ENCODE results near the gene RABGAP1L. TPM values are rescaled to one million over a fixed set of nuclear protein-coding genes. Genes with fewer than 3 reads are reported as not detected.
A peak's percentile ranks its signal among the peaks of the same experiment; 100 is the strongest.

RABGAP1L gene
- polyA plus RNA-seq, 3 donors: 35.2 to 75.3 (median 63.3) TPM

DNA sequence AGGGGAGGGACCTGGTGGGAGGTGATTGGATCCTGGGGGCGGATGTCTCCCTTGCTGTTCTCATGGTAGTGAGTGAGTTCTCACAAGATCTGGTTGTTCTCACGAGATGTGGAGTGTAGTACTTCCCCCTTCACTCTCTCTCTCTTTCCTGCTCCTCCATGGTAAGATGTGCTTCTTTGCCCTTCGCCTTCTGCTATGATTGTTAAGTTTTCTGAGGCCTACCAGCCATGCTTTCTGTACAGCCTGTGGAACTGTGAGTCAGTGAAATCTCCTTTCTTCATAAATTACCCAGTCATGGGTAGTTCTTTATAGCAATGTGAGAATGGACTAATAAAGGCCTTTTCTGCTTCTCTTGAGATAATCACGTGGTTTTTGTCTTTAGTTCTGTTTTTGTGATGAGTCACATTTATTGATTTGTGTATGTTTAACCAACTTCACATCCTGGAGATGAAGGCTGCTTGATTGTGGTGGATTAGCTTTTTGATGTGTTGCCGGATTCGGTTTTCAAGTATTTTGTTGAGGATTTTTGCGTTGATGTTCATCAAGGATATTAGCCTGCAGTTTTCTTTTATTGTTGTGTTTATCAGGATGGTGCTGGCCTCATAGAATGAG, 45.5 kb downstream of the RABGAP1L start:
- peaks cover 0 to 2% (median 0%) of the 10 kb centered on the region in 3 donors for H3K27me3 Mint-ChIP-seq (ENCODE audit: low read depth in 3 of 3)
- Histone ChIP-seq H3K27me3 (ENCODE audit: control insufficient read depth in 2 of 2, insufficient read depth in 2 of 2, low read length in 2 of 2) (no peaks in the 10 kb centered on the region), H2AFZ (ENCODE audit: insufficient read depth, low read depth, low read length, poor library complexity, severe bottlenecking) (no peak overlapping the region), H4K20me1 (ENCODE audit: insufficient read depth, low read length) (no peaks in the 10 kb centered on the region), H3K27ac (ENCODE audit: low read depth in 1 of 2, low read length in 2 of 2) (peak overlapping the region in 1 of 2 donors; percentile 11), H3K36me3 (replicated peaks in 1 of 2; ENCODE audit: control insufficient read depth in 1 of 2, insufficient read depth in 2 of 2, low read length in 2 of 2) (peaks cover 0 to 4% of the 10 kb centered on the region in 2 donors), H3K9me3 (replicated peaks in 1 of 2; ENCODE audit: control insufficient read depth in 1 of 2, insufficient read depth in 1 of 2, low read length in 2 of 2) (peaks cover 12 to 14% of the 10 kb centered on the region in 2 donors), H3K4me2 (replicated peaks; ENCODE audit: extremely low read depth, low read length, poor library complexity, severe bottlenecking) (no peak overlapping the region), H3K9ac (ENCODE audit: insufficient read depth, low read length, poor library complexity, severe bottlenecking) (no peak overlapping the region), H3K4me3 (replicated peaks in 1 of 3; ENCODE audit: low read depth in 2 of 3, low read length in 3 of 3) (no peak overlapping the region), H3K4me1 (ENCODE audit: control insufficient read depth in 1 of 2, insufficient read depth in 2 of 2, low read length in 2 of 2) (peaks cover 4 to 19% of the 10 kb centered on the region in 2 donors), H3K79me2 (ENCODE audit: insufficient read depth, low read length) (peaks cover 39% of the 10 kb centered on the region)
- no peak overlapping the region for H3K4me3 Mint-ChIP-seq
- peaks cover 9 to 39% (median 21%) of the 10 kb centered on the region in 7 donors for H3K9me3 Mint-ChIP-seq
- 0% methylated on average over 1 of the region's 7 CpGs for WGBS (ENCODE audit: insufficient coverage)
- intact Hi-C loops (cut with micrococcal nuclease): no loop called here
- TF ChIP-seq CTCF (IDR thresholded peaks at IDR 0.05): no peak
- peak overlapping the region in 3 of 7 donors; percentile 33 to 63 (median 42) for H3K27ac Mint-ChIP-seq
- peak in 2 of 3 donors; percentile 6 to 35 for DNase-seq
- H3K4me1 Mint-ChIP-seq: peaks cover 19% of the 10 kb centered on the region
- H3K36me3 Mint-ChIP-seq: peaks cover 6 to 29% of the 10 kb centered on the region in 2 donors

- Histone ChIP-seq H4K20me1 (ENCODE audit: insufficient read depth, low read length) (no peaks in the 10 kb centered on the region), H3K9me3 (replicated peaks in 1 of 2; ENCODE audit: control insufficient read depth in 1 of 2, insufficient read depth in 1 of 2, low read length in 2 of 2) (peaks cover 12 to 15% of the 10 kb centered on the region in 2 donors), H3K9ac (ENCODE audit: insufficient read depth, low read length, poor library complexity, severe bottlenecking) (no peak overlapping the region), H3K4me2 (replicated peaks; ENCODE audit: extremely low read depth, low read length, poor library complexity, severe bottlenecking) (peak overlapping the region; percentile 43), H3K4me1 (ENCODE audit: control insufficient read depth in 1 of 2, insufficient read depth in 2 of 2, low read length in 2 of 2) (peaks cover 4 to 19% of the 10 kb centered on the region in 2 donors), H3K79me2 (ENCODE audit: insufficient read depth, low read length) (peaks cover 39% of the 10 kb centered on the region), H3K36me3 (replicated peaks in 1 of 2; ENCODE audit: control insufficient read depth in 1 of 2, insufficient read depth in 2 of 2, low read length in 2 of 2) (peaks cover 0 to 4% of the 10 kb centered on the region in 2 donors), H3K27me3 (ENCODE audit: control insufficient read depth in 2 of 2, insufficient read depth in 2 of 2, low read length in 2 of 2) (no peaks in the 10 kb centered on the region), H3K27ac (ENCODE audit: low read depth in 1 of 2, low read length in 2 of 2) (peak overlapping the region in 1 of 2 donors; percentile 48), H2AFZ (ENCODE audit: insufficient read depth, low read depth, low read length, poor library complexity, severe bottlenecking) (no peak overlapping the region), H3K4me3 (replicated peaks in 1 of 3; ENCODE audit: low read depth in 2 of 3, low read length in 3 of 3) (peak overlapping the region in 1 of 3 experiments; percentile 38)
- peak overlapping the region in 3 of 7 donors; percentile 12 to 73 (median 66) for H3K27ac Mint-ChIP-seq
- peaks cover 10 to 39% (median 21%) of the 10 kb centered on the region in 7 donors for H3K9me3 Mint-ChIP-seq
- intact Hi-C loops (cut with micrococcal nuclease): no loop called here
- WGBS (ENCODE audit: insufficient coverage): 0% methylated on average over 4 of the region's 5 CpGs
- peaks cover 19% of the 10 kb centered on the region for H3K4me1 Mint-ChIP-seq
- peak; percentile 56 to 79 (median 56) for DNase-seq
- TF ChIP-seq CTCF (IDR thresholded peaks at IDR 0.05): no peak
- peaks cover 0 to 2% (median 0%) of the 10 kb centered on the region in 3 donors for H3K27me3 Mint-ChIP-seq (ENCODE audit: low read depth in 3 of 3)
- H3K36me3 Mint-ChIP-seq: peaks cover 6 to 30% of the 10 kb centered on the region in 2 donors
- peak overlapping the region in 1 of 2 donors; percentile 52 for H3K4me3 Mint-ChIP-seq
Observed at GRCh38 chr1:174206148-174206836, 47.0 kb downstream of the RABGAP1L start.

Data from CD14-positive monocyte (primary cell).